Smooth muscle cell (in vitro differentiated cells): Measurements from ENCODE around the gene TPTE2. TPM values are rescaled to one million over a fixed set of nuclear protein-coding genes. Genes with fewer than 3 reads are reported as not detected.
"Not testable (repeated sequence)": the region's sequence is repeated elsewhere in the genome, so short reads cannot be mapped to it uniquely, and the experiment has no call there.

Source experiments
- DNase-seq: peaks from one replicate; lab custom pipeline; 2025; ENCODE audit not compliant: unreplicated experiment; lab: John Stamatoyannopoulos, UW
- H2AFZ ChIP-seq: fragments of 200-600 bp; sonication (generic); 2 replicates; pipeline ENCODE4 v1.6.0; 2016; ENCODE audit warnings: antibody characterized with exemption, low read depth, mild to moderate bottlenecking
- H3F3A ChIP-seq: fragments of 200-600 bp; sonication (generic); 2 replicates; pipeline ENCODE4 v1.6.0; 2017; ENCODE audit warnings: antibody characterized with exemption, low read depth
- H3K27ac ChIP-seq: fragments of 200-600 bp; sonication (generic); 2 replicates; pipeline ENCODE4 v1.5.1; 2016; ENCODE audit warnings: low read depth, mild to moderate bottlenecking
- H3K27me3 ChIP-seq: fragments of 200-600 bp; sonication (generic); 2 replicates; pipeline ENCODE4 v1.6.1; 2016; ENCODE audit warnings: low read depth, mild to moderate bottlenecking
- H3K36me3 ChIP-seq: fragments of 200-600 bp; sonication (generic); 2 replicates; pipeline ENCODE4 v1.5.1; 2016; ENCODE audit warnings: low read depth
- H3K4me1 ChIP-seq: fragments of 200-600 bp; sonication (generic); 2 replicates; pipeline ENCODE4 v1.5.1; 2016; ENCODE audit warnings: low read depth
- H3K4me2 ChIP-seq: fragments of 200-600 bp; sonication (generic); 2 replicates; pipeline ENCODE4 v1.6.0; 2016; ENCODE audit warnings: mild to moderate bottlenecking
- H3K4me3 ChIP-seq: fragments of 200-600 bp; sonication (generic); 2 replicates; pipeline ENCODE4 v1.5.1; 2016; ENCODE audit warnings: mild to moderate bottlenecking
- H3K79me2 ChIP-seq: fragments of 200-600 bp; sonication (generic); 2 replicates; pipeline ENCODE4 v1.6.0; 2016; ENCODE audit warnings: low read depth, mild to moderate bottlenecking
- H3K9ac ChIP-seq: fragments of 200-600 bp; sonication (generic); 2 replicates; pipeline ENCODE4 v1.6.0; 2016; ENCODE audit warnings: low read depth
- H3K9me3 ChIP-seq: fragments of 200-600 bp; sonication (generic); replicated peaks from 2 replicates; pipeline ENCODE4 v1.5.1; 2016; ENCODE audit warnings: low read depth
- H4K20me1 ChIP-seq: fragments of 200-600 bp; sonication (generic); 2 replicates; pipeline ENCODE4 v1.6.0; 2016; ENCODE audit warnings: low read depth
- CTCF ChIP-seq: fragments of 200-600 bp; sonication (generic); IDR thresholded peaks from 2 replicates; pipeline ENCODE4 v1.5.1; 2017; ENCODE audit warnings: borderline replicate concordance, mild to moderate bottlenecking, antibody characterized with exemption; ENCODE audit not compliant: insufficient read depth, poor library complexity, severe bottlenecking
- WGBS: methylation state at CpG from one replicate; pipeline ENCODE4 v1.1.7; 2016; ENCODE audit warnings: low lambda C conversion rate; 5-methylcytosine and 5-hydroxymethylcytosine counted together
- polyA plus RNA-seq: library from polyadenylated mRNA; unstranded; fragments of >200 nt; fragmentation: Nextera tagmentation; extraction: Ambion mirVana; gene quantifications from 2 replicates; pipeline ENCODE4 v1.2.1, GENCODE V29; 2016
- total RNA-seq: library from RNA; depleted of rRNA; stranded (reverse); fragments of >200 nt; gene quantifications from 2 replicates; pipeline ENCODE4 v1.2.3, GENCODE V29; 2014

TPTE2 gene
- total and polyA plus RNA-seq, 2 experiments from 2014 or later: 0.10 TPM; not detected in 1

- not testable (repeated sequence) for H3K9ac ChIP-seq, H3K79me2 ChIP-seq, H3K9me3 ChIP-seq, H3K4me3 ChIP-seq, H3K4me2 ChIP-seq, H2AFZ ChIP-seq, H3F3A ChIP-seq, H3K27me3 ChIP-seq, H4K20me1 ChIP-seq, DNase-seq, H3K27ac ChIP-seq, H3K36me3 ChIP-seq, H3K4me1 ChIP-seq
- 50% methylated on average over 4 of the region's 4 CpGs for WGBS
Measured at GRCh38 chr13:19549245-19549644, 12.1 kb downstream of the TPTE2 start.

GRCh38 chr13:19525634-19526033 is 35.7 kb downstream of the TPTE2 start:
- H3K27me3 ChIP-seq, H3K4me1 ChIP-seq, DNase-seq, H3K27ac ChIP-seq, H3K36me3 ChIP-seq, H3K4me3 ChIP-seq, H3K9ac ChIP-seq, H3K4me2 ChIP-seq, H3K9me3 ChIP-seq, H3K79me2 ChIP-seq, H3F3A ChIP-seq, H2AFZ ChIP-seq, H4K20me1 ChIP-seq: not testable (repeated sequence)

GRCh38 chr13:19519049-19519448 is 42.3 kb downstream of the TPTE2 start:
- H3K4me2 ChIP-seq: no peak overlapping the region
- H3K9ac ChIP-seq: no peak overlapping the region
- no peaks in the 10 kb centered on the region for H3K79me2 ChIP-seq
- DNase-seq: no peak
- H3K27me3 ChIP-seq: no peaks in the 10 kb centered on the region
- H3F3A ChIP-seq: no peaks in the 10 kb centered on the region
- no peaks in the 10 kb centered on the region for H4K20me1 ChIP-seq
- no peaks in the 10 kb centered on the region for H3K36me3 ChIP-seq
- H2AFZ ChIP-seq: no peak overlapping the region
- no peak overlapping the region for H3K27ac ChIP-seq
- TF ChIP-seq CTCF: no peak
- H3K4me3 ChIP-seq: no peak overlapping the region
- H3K9me3 ChIP-seq: peaks cover 9% of the 10 kb centered on the region
- no peaks in the 10 kb centered on the region for H3K4me1 ChIP-seq

- H3K9ac ChIP-seq, DNase-seq, H3K9me3 ChIP-seq, H3K4me3 ChIP-seq, H3K36me3 ChIP-seq, H3K27ac ChIP-seq, H2AFZ ChIP-seq, H3K27me3 ChIP-seq, H3K4me2 ChIP-seq, H3F3A ChIP-seq, H4K20me1 ChIP-seq, H3K4me1 ChIP-seq, H3K79me2 ChIP-seq: not testable (repeated sequence)
- 66% methylated on average over 5 of the region's 5 CpGs for WGBS
Measured at GRCh38 chr13:19507623-19508022, 53.7 kb downstream of the TPTE2 start.

- WGBS: 70% methylated on average over 9 of the region's 9 CpGs
- not testable (repeated sequence) for H3K27ac ChIP-seq, DNase-seq, H3K9me3 ChIP-seq, H3K36me3 ChIP-seq, H3K4me3 ChIP-seq, H3K27me3 ChIP-seq, H3K79me2 ChIP-seq, H3F3A ChIP-seq, H3K4me2 ChIP-seq, H2AFZ ChIP-seq, H3K4me1 ChIP-seq, H3K9ac ChIP-seq, H4K20me1 ChIP-seq
Measured at GRCh38 chr13:19460126-19460525, 101.2 kb downstream of the TPTE2 start.

GRCh38 chr13:19439056-19439686 is 122.2 kb downstream of the TPTE2 start:
- not testable (repeated sequence) for DNase-seq, H3K4me2 ChIP-seq, H3K4me1 ChIP-seq, H3K36me3 ChIP-seq, H3K79me2 ChIP-seq, H3K27me3 ChIP-seq, H3K4me3 ChIP-seq, H3K27ac ChIP-seq, H4K20me1 ChIP-seq, H3F3A ChIP-seq, H3K9ac ChIP-seq, H2AFZ ChIP-seq, H3K9me3 ChIP-seq
- whole genome bisulfite sequencing: 5% methylated on average over 2 of the region's 2 CpGs

- not testable (repeated sequence) for H3F3A ChIP-seq, DNase-seq, H3K9ac ChIP-seq, H3K36me3 ChIP-seq, H3K27me3 ChIP-seq, H3K9me3 ChIP-seq, H3K4me2 ChIP-seq, H3K4me1 ChIP-seq, H3K27ac ChIP-seq, H3K79me2 ChIP-seq, H3K4me3 ChIP-seq, H2AFZ ChIP-seq, H4K20me1 ChIP-seq
- 57% methylated on average over 6 of the region's 6 CpGs for WGBS
Measured at GRCh38 chr13:19437780-19438179, 123.6 kb downstream of the TPTE2 start.

- DNase-seq, H3K9ac ChIP-seq, H3K9me3 ChIP-seq, H3K27me3 ChIP-seq, H3K36me3 ChIP-seq, H3K4me3 ChIP-seq, H4K20me1 ChIP-seq, H3K79me2 ChIP-seq, H3K27ac ChIP-seq, H3F3A ChIP-seq, H3K4me1 ChIP-seq, H3K4me2 ChIP-seq, H2AFZ ChIP-seq: not testable (repeated sequence)
- WGBS: 44% methylated on average over 2 of the region's 2 CpGs
Measured at GRCh38 chr13:19422236-19422635, 139.1 kb downstream of the TPTE2 start.
